Neural progenitor cell (in vitro differentiated cells): ENCODE results near the gene UBE3A. TPM values are rescaled to one million over a fixed set of nuclear protein-coding genes. Genes with fewer than 3 reads are reported as not detected.

ENCODE experiments used
- DNase-seq: peaks from one replicate; pipeline ENCODE4 v3.0.0-alpha.2; 2016; ENCODE audit warnings: low spot score
- H2AFZ ChIP-seq: fragments of 200-600 bp; sonication (generic); replicated peaks from 2 replicates; pipeline ENCODE4 v1.6.1; 2016; ENCODE audit warnings: antibody characterized with exemption
- H3F3A ChIP-seq: fragments of 200-600 bp; sonication (generic); 2 replicates; pipeline ENCODE4 v1.6.1; 2016; ENCODE audit warnings: antibody characterized with exemption, low read depth
- H3K27ac ChIP-seq: fragments of 200-600 bp; sonication (generic); 2 replicates; pipeline ENCODE4 v1.5.1; 2016; ENCODE audit warnings: mild to moderate bottlenecking
- H3K27me3 ChIP-seq: fragments of 200-600 bp; sonication (generic); 2 replicates; pipeline ENCODE4 v1.6.1; 2016; ENCODE audit warnings: mild to moderate bottlenecking, moderate library complexity
- H3K36me3 ChIP-seq: fragments of 200-600 bp; sonication (generic); 2 replicates; pipeline ENCODE4 v1.5.1; 2016
- H3K4me1 ChIP-seq: fragments of 200-600 bp; sonication (generic); 2 replicates; pipeline ENCODE4 v1.6.1; 2016; ENCODE audit warnings: mixed run types
- H3K4me2 ChIP-seq: fragments of 200-600 bp; sonication (generic); 2 replicates; pipeline ENCODE4 v1.6.1; 2016
- H3K4me3 ChIP-seq: fragments of 200-600 bp; sonication (generic); 2 replicates; pipeline ENCODE4 v1.5.1; 2016
- H3K79me2 ChIP-seq: fragments of 200-600 bp; sonication (generic); 2 replicates; pipeline ENCODE4 v1.6.1; 2016; ENCODE audit warnings: low read depth
- H3K9ac ChIP-seq: fragments of 200-600 bp; sonication (generic); 2 replicates; pipeline ENCODE4 v1.6.1; 2016
- H3K9me3 ChIP-seq: fragments of 200-600 bp; sonication (generic); 2 replicates; pipeline ENCODE4 v1.5.1; 2016; ENCODE audit warnings: low read depth
- H4K20me1 ChIP-seq: fragments of 200-600 bp; sonication (generic); 2 replicates; pipeline ENCODE4 v1.6.1; 2016; ENCODE audit warnings: low read depth
- H3K27ac Mint-ChIP-seq: 3 replicates; pipeline ENCODE4 v1.8.0; 2021; ENCODE audit warnings: mixed read lengths
- H3K27me3 Mint-ChIP-seq: 2 replicates; pipeline ENCODE4 v1.8.0; 2022; ENCODE audit warnings: low read depth, mild to moderate bottlenecking, inconsistent platforms, moderate library complexity, mixed read lengths; ENCODE audit not compliant: insufficient read depth
- H3K36me3 Mint-ChIP-seq: 3 replicates; pipeline ENCODE4 v1.8.0; 2021; ENCODE audit warnings: mixed read lengths
- H3K4me1 Mint-ChIP-seq: 3 replicates; pipeline ENCODE4 v1.8.0; 2021; ENCODE audit warnings: mixed read lengths
- H3K4me3 Mint-ChIP-seq: 3 replicates; pipeline ENCODE4 v1.8.0; 2021; ENCODE audit warnings: mild to moderate bottlenecking, moderate library complexity, mixed read lengths
- H3K9me3 Mint-ChIP-seq: 3 replicates; pipeline ENCODE4 v1.8.0; 2020; ENCODE audit warnings: mixed read lengths
- EZH2 ChIP-seq: fragments of 200-600 bp; sonication (generic); IDR thresholded peaks from 2 replicates; pipeline ENCODE4 v1.6.1; 2017; ENCODE audit warnings: antibody characterized with exemption, mild to moderate bottlenecking, moderate library complexity
- EZH2phosphoT487 ChIP-seq: fragments of 200-600 bp; sonication (generic); IDR thresholded peaks from 2 replicates; pipeline ENCODE4 v1.6.1; 2017; ENCODE audit warnings: antibody characterized with exemption
- total RNA-seq: library from RNA; depleted of rRNA; stranded (reverse); fragments of >200 nt; gene quantifications from 2 replicates; pipeline ENCODE4 v1.2.3, GENCODE V29; 2015; ENCODE audit warnings: low replicate concordance
- TF ChIP-seq, protein P1 (sequence below): fragments of 200-600 bp; sonication (generic); IDR thresholded peaks from 2 replicates; pipeline ENCODE4 v1.5.1; 2017; ENCODE audit warnings: antibody characterized with exemption, mild to moderate bottlenecking

UBE3A gene
- total RNA-seq, 1 donor from 2014 or later: 117 TPM

- H3K27me3 ChIP-seq: no peaks in the 10 kb centered on the region
- Mint-ChIP-seq H3K9me3 (peaks cover 67% of the 10 kb centered on the region), H3K4me1 (no peaks in the 10 kb centered on the region), H3K27me3 (no peaks in the 10 kb centered on the region), H3K27ac (no peak overlapping the region), H3K36me3 (peaks cover 56% of the 10 kb centered on the region), H3K4me3 (no peak overlapping the region)
- peaks cover 98% of the 10 kb centered on the region for H3K79me2 ChIP-seq
- H3K27ac ChIP-seq: no peak overlapping the region
- no peak overlapping the region for H3K4me3 ChIP-seq
- H3K9me3 ChIP-seq: no peaks in the 10 kb centered on the region
- H2AFZ ChIP-seq: no peak overlapping the region
- peaks cover 9% of the 10 kb centered on the region for H3K4me1 ChIP-seq
- H4K20me1 ChIP-seq: peaks cover 72% of the 10 kb centered on the region
- no peak overlapping the region for H3K9ac ChIP-seq
- H3K4me2 ChIP-seq: no peak overlapping the region
- DNase-seq: no peak
- peaks cover 10% of the 10 kb centered on the region for H3F3A ChIP-seq
- H3K36me3 ChIP-seq: peaks cover 5% of the 10 kb centered on the region
- TF ChIP-seq, protein P1, sequence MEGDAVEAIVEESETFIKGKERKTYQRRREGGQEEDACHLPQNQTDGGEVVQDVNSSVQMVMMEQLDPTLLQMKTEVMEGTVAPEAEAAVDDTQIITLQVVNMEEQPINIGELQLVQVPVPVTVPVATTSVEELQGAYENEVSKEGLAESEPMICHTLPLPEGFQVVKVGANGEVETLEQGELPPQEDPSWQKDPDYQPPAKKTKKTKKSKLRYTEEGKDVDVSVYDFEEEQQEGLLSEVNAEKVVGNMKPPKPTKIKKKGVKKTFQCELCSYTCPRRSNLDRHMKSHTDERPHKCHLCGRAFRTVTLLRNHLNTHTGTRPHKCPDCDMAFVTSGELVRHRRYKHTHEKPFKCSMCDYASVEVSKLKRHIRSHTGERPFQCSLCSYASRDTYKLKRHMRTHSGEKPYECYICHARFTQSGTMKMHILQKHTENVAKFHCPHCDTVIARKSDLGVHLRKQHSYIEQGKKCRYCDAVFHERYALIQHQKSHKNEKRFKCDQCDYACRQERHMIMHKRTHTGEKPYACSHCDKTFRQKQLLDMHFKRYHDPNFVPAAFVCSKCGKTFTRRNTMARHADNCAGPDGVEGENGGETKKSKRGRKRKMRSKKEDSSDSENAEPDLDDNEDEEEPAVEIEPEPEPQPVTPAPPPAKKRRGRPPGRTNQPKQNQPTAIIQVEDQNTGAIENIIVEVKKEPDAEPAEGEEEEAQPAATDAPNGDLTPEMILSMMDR: no peak
- TF ChIP-seq EZH2 (no peak), EZH2phosphoT487 (no peak)
Observed at GRCh38 chr15:25426896-25427610, 11.8 kb downstream of the UBE3A start.

DNA sequence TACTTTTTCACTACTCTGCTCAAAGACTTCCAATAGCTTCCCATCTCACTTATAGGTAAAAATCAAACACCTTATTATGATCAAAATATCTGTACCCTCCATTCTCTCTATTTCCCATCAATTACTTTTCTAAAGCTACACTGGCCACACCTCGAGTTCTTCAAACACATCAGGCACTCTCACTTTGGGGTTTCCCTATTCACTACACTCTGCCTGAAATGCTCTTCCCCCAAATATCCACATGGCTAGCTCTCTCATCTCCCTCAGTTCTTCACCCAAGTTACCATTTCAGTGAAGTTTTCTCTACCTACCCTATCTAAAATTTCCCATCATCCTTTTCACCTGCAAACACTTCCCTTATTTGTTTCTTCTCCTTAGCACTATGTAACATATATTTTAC is 14.8 kb downstream of the UBE3A start:
- peaks cover 70% of the 10 kb centered on the region for H3K9me3 Mint-ChIP-seq
- no peak overlapping the region for H3K4me3 ChIP-seq
- peaks cover 56% of the 10 kb centered on the region for H4K20me1 ChIP-seq
- H3K27me3 ChIP-seq: no peaks in the 10 kb centered on the region
- no peaks in the 10 kb centered on the region for H3K9me3 ChIP-seq
- no peaks in the 10 kb centered on the region for H3K4me1 Mint-ChIP-seq
- peaks cover 2% of the 10 kb centered on the region for H3K27me3 Mint-ChIP-seq
- TF ChIP-seq EZH2phosphoT487 (no peak), EZH2 (no peak)
- TF ChIP-seq, protein P1: no peak
- H3K9ac ChIP-seq: no peak overlapping the region
- H3K27ac ChIP-seq: no peak overlapping the region
- peaks cover 100% of the 10 kb centered on the region for H3K79me2 ChIP-seq
- H3K4me2 ChIP-seq: no peak overlapping the region
- H3K36me3 Mint-ChIP-seq: peaks cover 60% of the 10 kb centered on the region
- no peak overlapping the region for H2AFZ ChIP-seq
- DNase-seq: no peak
- no peak overlapping the region for H3K27ac Mint-ChIP-seq
- no peaks in the 10 kb centered on the region for H3F3A ChIP-seq
- no peak overlapping the region for H3K4me3 Mint-ChIP-seq
- no peaks in the 10 kb centered on the region for H3K36me3 ChIP-seq
- H3K4me1 ChIP-seq: no peaks in the 10 kb centered on the region

- Mint-ChIP-seq H3K27ac (no peak overlapping the region), H3K27me3 (peaks cover 2% of the 10 kb centered on the region), H3K4me3 (no peak overlapping the region), H3K4me1 (no peaks in the 10 kb centered on the region), H3K36me3 (peaks cover 63% of the 10 kb centered on the region), H3K9me3 (peaks cover 68% of the 10 kb centered on the region)
- H3K27me3 ChIP-seq: no peaks in the 10 kb centered on the region
- H3K4me2 ChIP-seq: no peak overlapping the region
- H3K36me3 ChIP-seq: no peaks in the 10 kb centered on the region
- peaks cover 2% of the 10 kb centered on the region for H3F3A ChIP-seq
- H3K79me2 ChIP-seq: peaks cover 100% of the 10 kb centered on the region
- no peak overlapping the region for H2AFZ ChIP-seq
- no peak overlapping the region for H3K9ac ChIP-seq
- peaks cover 10% of the 10 kb centered on the region for H3K4me1 ChIP-seq
- H3K9me3 ChIP-seq: no peaks in the 10 kb centered on the region
- TF ChIP-seq EZH2phosphoT487 (no peak), EZH2 (no peak)
- TF ChIP-seq, protein P1: no peak
- no peak overlapping the region for H3K27ac ChIP-seq
- no peak for DNase-seq
- H3K4me3 ChIP-seq: no peak overlapping the region
- peaks cover 56% of the 10 kb centered on the region for H4K20me1 ChIP-seq
Observed at GRCh38 chr15:25422021-25422420, 16.8 kb downstream of the UBE3A start.
